Measurements from ENCODE around the gene LILRB1. TPM values are rescaled to one million over a fixed set of nuclear protein-coding genes. Genes with fewer than 3 reads are reported as not detected.
"Not testable (repeated sequence)": the region's sequence is repeated elsewhere in the genome, so short reads cannot be mapped to it uniquely, and the experiment has no call there.

LILRB1 gene
- total RNA-seq, 1 donor = not detected

DNA sequence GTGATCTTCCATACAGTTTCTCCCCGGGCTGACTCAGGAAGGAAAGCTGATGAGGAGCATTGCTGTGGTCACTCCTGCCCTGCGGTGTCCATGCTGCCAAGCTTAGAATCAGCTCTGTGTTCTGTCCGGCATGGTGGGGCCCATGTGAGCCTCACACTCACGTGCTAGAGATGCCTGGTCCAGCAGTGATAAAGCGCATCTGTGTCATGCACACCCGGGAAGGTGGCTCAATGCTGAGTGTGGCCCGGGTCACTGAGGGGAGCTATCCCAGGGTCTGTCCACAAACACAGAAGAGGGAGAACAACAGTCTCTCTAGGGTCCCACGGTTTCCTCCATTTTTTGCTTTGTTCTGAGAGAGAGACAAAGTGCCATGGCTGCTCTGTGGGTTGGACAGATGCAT, 3.5 kb upstream of the LILRB1 start:
- DNase-seq (ENCODE audit: low read depth) = no peak

DNA sequence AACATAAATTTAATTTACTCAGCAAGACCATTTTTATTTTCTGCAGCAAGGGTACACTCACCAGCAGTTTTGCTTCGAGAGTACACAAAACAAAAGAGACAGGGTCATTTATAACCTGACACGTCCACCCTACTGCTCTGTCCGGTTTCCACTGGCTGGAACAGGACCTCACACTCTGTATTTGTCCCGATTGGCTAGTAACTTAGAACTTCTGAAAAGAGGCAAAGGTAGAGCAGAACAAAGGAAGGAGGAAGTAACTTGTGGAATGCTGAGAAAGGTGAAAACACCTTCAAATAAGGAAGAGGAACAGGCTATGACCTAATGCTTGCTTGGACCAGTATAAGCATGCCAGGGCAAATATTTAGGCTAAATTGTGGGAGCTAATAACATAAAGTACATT, 2.4 kb upstream of the LILRB1 start:
- DNase-seq (ENCODE audit: low read depth); H3K4me3 ChIP-seq (ENCODE audit: low read depth, low read length): not testable (repeated sequence)

More for the DNA sequence above, 3.5 kb upstream of the LILRB1 start:
- no peak overlapping the region for H3K4me3 ChIP-seq (ENCODE audit: low read depth, low read length)
- TF ChIP-seq, protein P1, sequence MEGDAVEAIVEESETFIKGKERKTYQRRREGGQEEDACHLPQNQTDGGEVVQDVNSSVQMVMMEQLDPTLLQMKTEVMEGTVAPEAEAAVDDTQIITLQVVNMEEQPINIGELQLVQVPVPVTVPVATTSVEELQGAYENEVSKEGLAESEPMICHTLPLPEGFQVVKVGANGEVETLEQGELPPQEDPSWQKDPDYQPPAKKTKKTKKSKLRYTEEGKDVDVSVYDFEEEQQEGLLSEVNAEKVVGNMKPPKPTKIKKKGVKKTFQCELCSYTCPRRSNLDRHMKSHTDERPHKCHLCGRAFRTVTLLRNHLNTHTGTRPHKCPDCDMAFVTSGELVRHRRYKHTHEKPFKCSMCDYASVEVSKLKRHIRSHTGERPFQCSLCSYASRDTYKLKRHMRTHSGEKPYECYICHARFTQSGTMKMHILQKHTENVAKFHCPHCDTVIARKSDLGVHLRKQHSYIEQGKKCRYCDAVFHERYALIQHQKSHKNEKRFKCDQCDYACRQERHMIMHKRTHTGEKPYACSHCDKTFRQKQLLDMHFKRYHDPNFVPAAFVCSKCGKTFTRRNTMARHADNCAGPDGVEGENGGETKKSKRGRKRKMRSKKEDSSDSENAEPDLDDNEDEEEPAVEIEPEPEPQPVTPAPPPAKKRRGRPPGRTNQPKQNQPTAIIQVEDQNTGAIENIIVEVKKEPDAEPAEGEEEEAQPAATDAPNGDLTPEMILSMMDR (IDR thresholded peaks at IDR 0.05; ENCODE audit: insufficient read depth, low read depth, low read length) = no peak

DNA sequence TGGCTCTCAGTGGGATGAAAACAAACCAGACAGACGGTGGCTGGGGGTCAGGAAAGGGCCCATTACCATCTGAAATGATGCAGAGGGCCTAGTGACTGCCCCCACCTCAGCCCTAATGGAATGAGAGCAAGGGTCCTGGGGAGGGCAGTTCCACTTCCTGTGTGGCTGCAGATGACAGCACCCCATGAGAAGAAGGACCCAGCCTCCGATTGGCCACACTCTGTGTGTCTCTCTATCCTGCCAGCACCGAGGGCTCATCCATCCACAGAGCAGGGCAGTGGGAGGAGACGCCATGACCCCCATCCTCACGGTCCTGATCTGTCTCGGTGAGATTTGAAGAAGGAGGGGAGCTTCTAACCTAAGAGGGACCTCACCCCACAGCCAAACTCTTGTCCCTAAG, 498 bp downstream of the LILRB1 start:
- TF ChIP-seq, protein P1 (IDR thresholded peaks at IDR 0.05; ENCODE audit: insufficient read depth, low read depth, low read length) = no peak
- no peak overlapping the region for H3K4me3 ChIP-seq (ENCODE audit: low read depth, low read length)
- DNase-seq (ENCODE audit: low read depth) = no peak

DNA sequence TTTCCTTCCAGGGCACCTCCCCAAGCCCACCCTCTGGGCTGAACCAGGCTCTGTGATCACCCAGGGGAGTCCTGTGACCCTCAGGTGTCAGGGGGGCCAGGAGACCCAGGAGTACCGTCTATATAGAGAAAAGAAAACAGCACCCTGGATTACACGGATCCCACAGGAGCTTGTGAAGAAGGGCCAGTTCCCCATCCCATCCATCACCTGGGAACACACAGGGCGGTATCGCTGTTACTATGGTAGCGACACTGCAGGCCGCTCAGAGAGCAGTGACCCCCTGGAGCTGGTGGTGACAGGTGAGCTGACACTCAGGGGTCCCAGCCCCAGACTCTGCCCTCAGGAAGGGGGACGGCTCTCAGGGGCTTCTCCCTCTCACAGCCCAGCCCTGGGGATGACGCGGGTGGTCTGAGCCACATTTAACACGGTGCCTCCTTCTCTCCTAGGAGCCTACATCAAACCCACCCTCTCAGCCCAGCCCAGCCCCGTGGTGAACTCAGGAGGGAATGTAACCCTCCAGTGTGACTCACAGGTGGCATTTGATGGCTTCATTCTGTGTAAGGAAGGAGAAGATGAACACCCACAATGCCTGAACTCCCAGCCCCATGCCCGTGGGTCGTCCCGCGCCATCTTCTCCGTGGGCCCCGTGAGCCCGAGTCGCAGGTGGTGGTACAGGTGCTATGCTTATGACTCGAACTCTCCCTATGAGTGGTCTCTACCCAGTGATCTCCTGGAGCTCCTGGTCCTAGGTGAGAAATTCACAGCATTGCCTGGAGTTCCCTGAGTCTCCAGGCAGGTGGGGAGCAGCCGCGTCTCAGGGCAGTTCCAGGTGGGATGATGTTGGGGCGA, 1.4 kb downstream of the LILRB1 start:
- not testable (repeated sequence) for DNase-seq (ENCODE audit: low read depth); H3K4me3 ChIP-seq (ENCODE audit: low read depth, low read length)

DNA sequence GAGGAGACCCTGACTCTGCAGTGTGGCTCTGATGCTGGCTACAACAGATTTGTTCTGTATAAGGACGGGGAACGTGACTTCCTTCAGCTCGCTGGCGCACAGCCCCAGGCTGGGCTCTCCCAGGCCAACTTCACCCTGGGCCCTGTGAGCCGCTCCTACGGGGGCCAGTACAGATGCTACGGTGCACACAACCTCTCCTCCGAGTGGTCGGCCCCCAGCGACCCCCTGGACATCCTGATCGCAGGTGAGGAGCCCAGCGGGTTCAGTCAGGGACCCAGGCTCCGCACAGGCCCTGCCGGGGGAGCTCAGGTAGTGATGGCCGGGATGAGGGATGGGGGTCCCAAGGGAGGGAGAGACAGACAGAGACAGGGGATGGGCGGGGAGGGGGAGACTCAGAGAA, 2.2 kb downstream of the LILRB1 start:
- not testable (repeated sequence) for H3K4me3 ChIP-seq (ENCODE audit: low read depth, low read length); DNase-seq (ENCODE audit: low read depth)

DNA sequence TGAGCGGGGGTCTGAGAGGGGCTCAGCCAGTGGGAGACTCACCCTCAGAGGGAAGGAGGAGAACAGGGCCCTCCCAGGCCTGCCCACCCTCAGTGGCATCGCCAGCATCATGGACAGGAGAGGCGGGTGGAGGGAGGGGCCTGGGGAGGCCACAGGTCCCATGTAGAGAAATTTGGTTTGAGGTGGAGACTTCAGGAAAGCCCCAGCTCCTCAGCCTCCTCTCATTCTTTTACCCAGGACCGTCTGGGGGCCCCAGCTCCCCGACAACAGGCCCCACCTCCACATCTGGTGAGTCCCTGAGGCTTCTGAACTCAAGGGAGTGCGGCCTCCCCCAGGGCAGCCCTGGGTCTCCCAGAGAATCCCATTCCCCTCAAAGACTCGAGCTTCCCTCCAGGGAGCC, 3.1 kb downstream of the LILRB1 start:
- H3K4me3 ChIP-seq (ENCODE audit: low read depth, low read length) = no peak overlapping the region
- no peak for DNase-seq (ENCODE audit: low read depth)
- TF ChIP-seq, protein P1 (IDR thresholded peaks at IDR 0.05; ENCODE audit: insufficient read depth, low read depth, low read length) = no peak

DNA sequence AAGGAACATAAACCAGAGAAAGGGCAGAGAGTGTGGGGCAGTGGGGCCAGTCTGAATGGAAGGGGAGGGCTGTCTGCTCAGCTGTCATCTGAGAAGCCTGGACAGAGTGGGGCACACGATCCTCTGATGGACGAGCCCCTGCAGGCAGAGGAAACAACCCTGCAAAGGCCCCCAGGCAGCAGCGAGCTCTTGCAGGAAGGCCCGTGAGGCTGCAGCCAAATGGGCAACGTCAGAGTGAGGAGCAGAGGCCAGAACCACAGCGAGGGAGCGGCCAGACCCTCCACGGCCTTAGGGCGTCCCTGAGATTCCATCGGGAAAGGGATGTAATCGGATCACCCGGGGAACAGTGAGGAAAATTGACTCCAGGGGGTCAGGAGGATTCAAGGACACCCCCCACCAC, 5.8 kb downstream of the LILRB1 start:
- DNase-seq (ENCODE audit: low read depth); H3K4me3 ChIP-seq (ENCODE audit: low read depth, low read length): not testable (repeated sequence)

DNA sequence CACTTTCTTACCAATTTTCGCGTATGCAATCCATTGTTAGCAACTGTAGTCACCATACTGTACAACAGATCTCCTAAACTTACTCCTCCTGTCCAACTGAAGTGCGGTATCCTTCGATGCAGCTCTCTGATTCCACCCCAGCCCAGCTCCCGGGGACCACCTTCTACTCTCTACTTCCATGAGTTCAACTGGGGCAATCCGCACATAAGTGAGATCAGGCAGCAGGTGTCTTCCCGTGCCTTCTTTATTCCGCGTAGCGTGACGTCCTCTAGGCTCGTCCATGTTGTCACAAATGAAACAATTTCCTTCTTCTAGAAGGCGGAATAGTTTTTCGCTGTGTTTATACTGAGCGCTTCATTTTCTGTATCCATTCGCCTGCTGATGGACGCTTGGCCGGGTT, 8.4 kb downstream of the LILRB1 start:
- TF ChIP-seq, protein P1 (IDR thresholded peaks at IDR 0.05; ENCODE audit: insufficient read depth, low read depth, low read length) = no peak
- no peak overlapping the region for H3K4me3 ChIP-seq (ENCODE audit: low read depth, low read length)
- no peak for DNase-seq (ENCODE audit: low read depth)

DNA sequence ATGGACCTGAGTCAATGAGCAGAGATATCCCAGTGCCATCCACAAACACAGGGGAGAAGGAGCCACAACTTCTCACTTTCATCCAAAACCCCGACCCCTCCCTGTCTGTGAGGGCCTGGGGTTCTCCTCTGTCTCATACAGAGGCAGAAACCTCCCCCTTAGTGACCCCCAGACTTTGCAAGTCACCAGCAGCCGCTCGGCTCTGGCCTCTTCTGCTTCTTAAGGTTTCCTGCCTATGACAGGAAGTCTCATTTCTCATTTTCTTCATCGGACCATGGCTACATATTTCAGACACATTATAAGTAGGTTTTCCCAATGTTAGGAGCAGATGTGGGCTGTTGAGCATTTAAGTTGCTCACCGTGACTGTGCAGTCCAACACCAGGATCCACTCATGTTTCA, 12.7 kb downstream of the LILRB1 start:
- not testable (repeated sequence) for H3K4me3 ChIP-seq (ENCODE audit: low read depth, low read length); DNase-seq (ENCODE audit: low read depth)

DNA sequence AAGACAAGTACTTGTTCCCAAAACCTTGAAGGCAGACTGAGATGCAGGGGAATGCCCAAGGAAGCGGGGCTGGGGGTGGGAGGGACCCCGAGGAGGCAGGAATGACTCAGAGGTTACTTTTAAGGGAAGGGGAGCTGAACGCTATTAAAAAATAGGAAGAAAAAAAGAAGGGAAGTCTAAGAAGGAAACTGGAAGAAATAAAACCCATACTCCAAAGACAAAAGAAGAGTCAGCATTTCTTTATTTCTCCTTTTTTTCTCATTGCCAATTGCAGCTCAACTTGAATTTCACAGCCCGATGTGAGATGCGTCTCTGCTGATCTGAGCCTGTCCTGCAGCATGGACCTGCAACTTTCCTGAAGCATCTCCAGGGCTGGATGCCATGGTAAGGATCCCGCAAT, 13.3 kb downstream of the LILRB1 start:
- not testable (repeated sequence) for DNase-seq (ENCODE audit: low read depth); H3K4me3 ChIP-seq (ENCODE audit: low read depth, low read length)

All from fibroblast of villous mesenchyme (primary cell).